Caco-2 (cell line): ENCODE results near the gene PLEKHA1. TPM values are rescaled to one million over a fixed set of nuclear protein-coding genes. Genes with fewer than 3 reads are reported as not detected.

Experiments
- BruUV-seq: library from RNA; stranded (reverse); fragments of 400-500 nt; replicated peaks from 2 replicates; lab custom pipeline; 2021; lab: Mats Ljungman, UMichigan
- CTCF ChIA-PET: fragments of 300-600 bp; sonication (Branson Sonifier 250); formaldehyde crosslinking; loops from one replicate; lab custom pipeline; 2022; ENCODE audit warnings: antibody characterized with exemption; lab: Charles Lee
- POLR2A ChIA-PET: fragments of 300-600 bp; sonication (Branson Sonifier 250); formaldehyde crosslinking; loops from one replicate; lab custom pipeline; 2022; ENCODE audit warnings: antibody characterized with exemption; lab: Charles Lee
- DNase-seq, 2 experiments: peaks; one replicate each; pipeline versions ENCODE4 v3.0.0 to v3.0.0-alpha.2; 2020 to 2022
- H3K27me3 ChIP-seq: replicated peaks from 2 replicates; pipeline ENCODE4 v1.6.0; 2011; ENCODE audit warnings: low read length; ENCODE audit not compliant: control insufficient read depth, insufficient read depth
- H3K36me3 ChIP-seq: 2 replicates; pipeline ENCODE4 v1.5.1; 2011; ENCODE audit warnings: low read length; ENCODE audit not compliant: control insufficient read depth, insufficient read depth
- H3K4me1 ChIP-seq: fragments of 250-450 bp; sonication (Bioruptor Pico); 2 replicates; pipeline ENCODE4 v1.5.1; 2020; ENCODE audit warnings: mild to moderate bottlenecking
- H3K4me3 ChIP-seq: 2 replicates; pipeline ENCODE4 v1.5.1; 2011; ENCODE audit warnings: low read depth, mild to moderate bottlenecking, control low read depth, low read length
- H3K9me3 ChIP-seq: fragments of 250-450 bp; sonication (Bioruptor Pico); 2 replicates; pipeline ENCODE4 v1.5.1; 2020; ENCODE audit warnings: mild to moderate bottlenecking, moderate library complexity
- H3K27ac Mint-ChIP-seq: one replicate; pipeline ENCODE4 v1.8.0; 2022; ENCODE audit warnings: mixed read lengths; ENCODE audit not compliant: unreplicated experiment
- H3K27me3 Mint-ChIP-seq: one replicate; pipeline ENCODE4 v1.8.0; 2022; ENCODE audit warnings: mixed read lengths; ENCODE audit not compliant: insufficient read depth, unreplicated experiment
- H3K36me3 Mint-ChIP-seq: one replicate; pipeline ENCODE4 v1.8.0; 2022; ENCODE audit warnings: mild to moderate bottlenecking, mixed read lengths; ENCODE audit not compliant: insufficient read depth, unreplicated experiment
- H3K4me1 Mint-ChIP-seq: one replicate; pipeline ENCODE4 v1.8.0; 2022; ENCODE audit warnings: low read depth, mixed read lengths; ENCODE audit not compliant: unreplicated experiment
- H3K4me3 Mint-ChIP-seq: one replicate; pipeline ENCODE4 v1.8.0; 2022; ENCODE audit warnings: mild to moderate bottlenecking, moderate library complexity, mixed read lengths; ENCODE audit not compliant: unreplicated experiment
- H3K9me3 Mint-ChIP-seq: one replicate; pipeline ENCODE4 v1.8.0; 2022; ENCODE audit warnings: mixed read lengths; ENCODE audit not compliant: unreplicated experiment
- intact Hi-C: fragments of 100-400 bp; cut with micrococcal nuclease; formaldehyde crosslinking; loops from one replicate; pipeline ENCODE4 v1.10.0; 2022; ENCODE audit not compliant: unreplicated experiment
- total RNA-seq: library from RNA; stranded (reverse); gene quantifications from 2 replicates; pipeline ENCODE4 v1.2.3, GENCODE V29; 2022
- TF ChIP-seq, protein P1 (sequence below), 2 experiments: fragments of 200-600 bp in 1 of 2; IDR thresholded peaks; 1 replicate in 1 of 2; 2 replicates in 1 of 2; pipeline versions ENCODE4 v1.5.1 to v1.8.0; 2011 to 2022; ENCODE audit warnings: antibody characterized with exemption in 1 of 2, control low read depth in 1 of 2, inconsistent platforms in 1 of 2, low read depth in 1 of 2, low read length in 1 of 2, mild to moderate bottlenecking in 1 of 2, moderate library complexity in 1 of 2; ENCODE audit not compliant: insufficient read depth in 1 of 2, severe bottlenecking in 1 of 2, unreplicated experiment in 1 of 2

PLEKHA1 gene
- total RNA-seq, 1 experiment from 2014 or later: 48.4 TPM

DNA sequence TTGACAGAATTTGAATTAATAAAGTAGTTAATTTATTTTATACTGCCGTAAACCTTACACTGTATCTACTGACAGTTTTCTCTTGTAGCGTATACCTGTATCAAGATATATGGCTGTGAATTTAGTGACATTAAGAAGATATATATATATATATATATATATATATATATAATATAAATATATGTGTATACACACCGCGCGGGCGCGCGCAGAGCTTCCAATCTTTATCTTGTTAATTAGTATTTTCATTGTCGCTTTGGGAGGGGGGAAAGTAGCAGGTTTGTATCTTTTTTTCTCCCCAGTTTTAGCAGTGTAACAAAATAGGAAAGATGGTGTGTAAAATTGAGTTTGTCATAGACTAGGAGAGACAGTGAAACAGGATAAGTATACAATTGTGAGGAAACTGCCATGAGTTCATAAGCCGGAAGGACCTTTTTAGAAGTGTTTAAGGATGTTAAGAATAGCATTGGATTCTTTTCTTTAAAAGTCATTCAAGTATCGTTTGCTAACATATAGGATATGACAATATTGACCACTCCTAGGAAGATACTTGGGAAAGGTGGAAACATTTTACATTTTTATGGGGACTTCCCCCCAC, 2.0 kb downstream of the PLEKHA1 start:
- H3K9me3 ChIP-seq: no peaks in the 10 kb centered on the region
- CTCF ChIA-PET: no interaction called here
- no peaks in the 10 kb centered on the region for H3K9me3 Mint-ChIP-seq
- peaks cover 27% of the 10 kb centered on the region for H3K4me1 Mint-ChIP-seq
- no peak overlapping the region for H3K4me3 ChIP-seq
- no peaks in the 10 kb centered on the region for H3K36me3 Mint-ChIP-seq
- TF ChIP-seq, protein P1, sequence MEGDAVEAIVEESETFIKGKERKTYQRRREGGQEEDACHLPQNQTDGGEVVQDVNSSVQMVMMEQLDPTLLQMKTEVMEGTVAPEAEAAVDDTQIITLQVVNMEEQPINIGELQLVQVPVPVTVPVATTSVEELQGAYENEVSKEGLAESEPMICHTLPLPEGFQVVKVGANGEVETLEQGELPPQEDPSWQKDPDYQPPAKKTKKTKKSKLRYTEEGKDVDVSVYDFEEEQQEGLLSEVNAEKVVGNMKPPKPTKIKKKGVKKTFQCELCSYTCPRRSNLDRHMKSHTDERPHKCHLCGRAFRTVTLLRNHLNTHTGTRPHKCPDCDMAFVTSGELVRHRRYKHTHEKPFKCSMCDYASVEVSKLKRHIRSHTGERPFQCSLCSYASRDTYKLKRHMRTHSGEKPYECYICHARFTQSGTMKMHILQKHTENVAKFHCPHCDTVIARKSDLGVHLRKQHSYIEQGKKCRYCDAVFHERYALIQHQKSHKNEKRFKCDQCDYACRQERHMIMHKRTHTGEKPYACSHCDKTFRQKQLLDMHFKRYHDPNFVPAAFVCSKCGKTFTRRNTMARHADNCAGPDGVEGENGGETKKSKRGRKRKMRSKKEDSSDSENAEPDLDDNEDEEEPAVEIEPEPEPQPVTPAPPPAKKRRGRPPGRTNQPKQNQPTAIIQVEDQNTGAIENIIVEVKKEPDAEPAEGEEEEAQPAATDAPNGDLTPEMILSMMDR (IDR thresholded peaks at IDR 0.05; ENCODE audit: insufficient read depth in 1 of 2, low read depth in 1 of 2, low read length in 1 of 2, severe bottlenecking in 1 of 2, unreplicated experiment in 1 of 2): no peak
- BruUV-seq: no TSS peak
- intact Hi-C loops: no loop called here
- no peaks in the 10 kb centered on the region for H3K27me3 Mint-ChIP-seq
- DNase-seq: no peak
- H3K4me3 Mint-ChIP-seq: peak overlapping the region; percentile 91
- POLR2A ChIA-PET: no interaction called here
- no peak overlapping the region for H3K27ac Mint-ChIP-seq
- H3K36me3 ChIP-seq: peaks cover 2% of the 10 kb centered on the region; the same call in 1 of the 2 replicates
- peaks cover 15% of the 10 kb centered on the region for H3K4me1 ChIP-seq
- no peaks in the 10 kb centered on the region for H3K27me3 ChIP-seq

GRCh38 chr10:122379041-122379440, 4.5 kb downstream of the PLEKHA1 start:
- Histone ChIP-seq H3K4me3 (no peak overlapping the region), H3K27me3 (no peaks in the 10 kb centered on the region), H3K4me1 (no peaks in the 10 kb centered on the region), H3K9me3 (no peaks in the 10 kb centered on the region), H3K36me3 (peaks cover 2% of the 10 kb centered on the region; the same call in 1 of the 2 replicates)
- CTCF ChIA-PET: no interaction called here
- Mint-ChIP-seq H3K36me3 (no peaks in the 10 kb centered on the region), H3K9me3 (no peaks in the 10 kb centered on the region), H3K27me3 (no peaks in the 10 kb centered on the region), H3K27ac (no peak overlapping the region), H3K4me1 (peaks cover 18% of the 10 kb centered on the region), H3K4me3 (no peak overlapping the region)
- no peak for DNase-seq
- TF ChIP-seq, protein P1 (IDR thresholded peaks at IDR 0.05; ENCODE audit: insufficient read depth in 1 of 2, low read depth in 1 of 2, low read length in 1 of 2, severe bottlenecking in 1 of 2, unreplicated experiment in 1 of 2): no peak
- BruUV-seq: no TSS peak
- intact Hi-C loops: no loop called here
- POLR2A ChIA-PET: no interaction called here

GRCh38 chr10:122379537-122379936, 5.0 kb downstream of the PLEKHA1 start:
- DNase-seq: no peak
- BruUV-seq: no TSS peak
- Mint-ChIP-seq H3K4me1 (peaks cover 18% of the 10 kb centered on the region), H3K27me3 (no peaks in the 10 kb centered on the region), H3K4me3 (no peak overlapping the region), H3K27ac (no peak overlapping the region), H3K36me3 (no peaks in the 10 kb centered on the region), H3K9me3 (no peaks in the 10 kb centered on the region)
- Histone ChIP-seq H3K9me3 (no peaks in the 10 kb centered on the region), H3K36me3 (peaks cover 2% of the 10 kb centered on the region; the same call in 1 of the 2 replicates), H3K4me3 (no peak overlapping the region), H3K4me1 (no peaks in the 10 kb centered on the region), H3K27me3 (no peaks in the 10 kb centered on the region)
- ChIA-PET POLR2A (no interaction called here), CTCF (no interaction called here)
- intact Hi-C loops: no loop called here
- TF ChIP-seq, protein P1 (IDR thresholded peaks at IDR 0.05; ENCODE audit: insufficient read depth in 1 of 2, low read depth in 1 of 2, low read length in 1 of 2, severe bottlenecking in 1 of 2, unreplicated experiment in 1 of 2): no peak
